HFF-Myc (cell line): ENCODE measurements around the gene UCN3.
A peak's percentile ranks its signal among the peaks of the same experiment; 100 is the strongest.
"Not testable (repeated sequence)": the region's sequence is repeated elsewhere in the genome, so short reads cannot be mapped to it uniquely, and the experiment has no call there.

Source experiments
- DNase-seq: peaks from one replicate; pipeline ENCODE4 v3.0.0-alpha.2; 2011; ENCODE audit warnings: low read depth; ENCODE audit errors: extremely low read depth
- H3K4me3 ChIP-seq: replicated peaks from 2 replicates; pipeline ENCODE4 v1.5.1; 2011; ENCODE audit warnings: low read depth, mild to moderate bottlenecking, control low read depth, low read length
- CTCF ChIP-seq: IDR thresholded peaks from 2 replicates; pipeline ENCODE4 v1.5.1; 2012; ENCODE audit warnings: mild to moderate bottlenecking, low read depth, low read length, control low read depth; ENCODE audit errors: missing control alignments

Gene UCN3

GRCh38 chr10:5402798-5403197 is 38.0 kb downstream of the UCN3 start:
- H3K4me3 ChIP-seq: no peak overlapping the region

GRCh38 chr10:5404208-5405041 is 39.7 kb downstream of the UCN3 start, which contains the start of gene TUBAL3:
TUBAL3 (minus strand) TSS chr10:5404828; CDS start chr10:5404792, 36 bp downstream.
- no peak within 1 kb of the TSS for H3K4me3 ChIP-seq
- no peak for TF ChIP-seq CTCF

More at GRCh38 chr10:5402798-5403197, 38.0 kb downstream of the UCN3 start:
- no peak for TF ChIP-seq CTCF
- DNase-seq: no peak

GRCh38 chr10:5406918-5407317 is 42.2 kb downstream of the UCN3 start:
- no peak for DNase-seq
- H3K4me3 ChIP-seq: no peak overlapping the region
- TF ChIP-seq CTCF: no peak

More at GRCh38 chr10:5404208-5405041, 39.7 kb downstream of the UCN3 start, which contains the start of gene TUBAL3:
- no peak for DNase-seq

- not testable (repeated sequence) for DNase-seq, H3K4me3 ChIP-seq
These were observed 46.0 kb downstream of the UCN3 start for GRCh38 chr10:5410787-5411186.

GRCh38 chr10:5411941-5412276 is 47.1 kb downstream of the UCN3 start:
- no peak for TF ChIP-seq CTCF
- peak overlapping the region; percentile 72 for H3K4me3 ChIP-seq
- DNase-seq: no peak

- no peak for TF ChIP-seq CTCF
- H3K4me3 ChIP-seq: peak within 1 kb of the TSS; percentile 72
- peak; percentile 59 for DNase-seq
These were observed 47.6 kb downstream of the UCN3 start, which contains the start of gene NET1 for GRCh38 chr10:5412277-5412941. NET1 (plus strand) TSS chr10:5412557; CDS start chr10:5412693, 136 bp downstream.
